ENCODE measurements around the gene DRG2.

GRCh38 chr17:18140648-18141047, 52.9 kb downstream of the DRG2 start:
- no peak for TF ChIP-seq GATA3 (IDR thresholded peaks at IDR 0.05; ENCODE audit: low read depth, low read length)
- no peak for TF ChIP-seq GATA2 (IDR thresholded peaks at IDR 0.05; ENCODE audit: low read depth, low read length)
